Measurements from ENCODE around the gene ZNF536. TPM values are rescaled to one million over a fixed set of nuclear protein-coding genes. Genes with fewer than 3 reads are reported as not detected.

ZNF536 gene
- polyA plus RNA-seq, 1 of the 3 experiments (the other 2 are of a cell fraction), result 0.41 TPM

DNA sequence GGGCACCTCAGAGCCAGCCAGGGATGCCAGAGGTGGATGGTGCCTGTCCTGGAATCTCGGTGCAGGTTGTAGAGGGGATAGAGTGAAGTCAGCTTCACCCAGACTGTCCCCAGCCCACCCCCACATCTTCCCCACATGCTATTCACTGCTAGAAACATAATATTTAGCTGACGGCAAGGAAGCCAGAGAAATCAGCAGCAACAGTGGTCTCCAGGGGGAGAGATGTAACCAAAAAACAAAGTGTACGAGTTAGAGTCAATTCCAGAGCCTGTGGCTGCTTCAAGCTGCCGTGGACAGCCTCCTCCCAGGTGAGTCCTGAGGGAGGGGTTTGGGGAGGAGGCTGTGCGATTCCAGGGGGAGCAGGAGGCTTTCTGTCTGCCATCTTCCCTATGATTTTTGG is 97.6 kb downstream of the ZNF536 start:
- Histone ChIP-seq H3K4me1 (ENCODE audit: control insufficient read depth in 1 of 2, insufficient read depth in 2 of 2, low read depth in 1 of 2, low read length in 1 of 2) (no peaks in the 10 kb centered on the region), H3K9me2 (no peaks in the 10 kb centered on the region), H3K9me3 (no peaks in the 10 kb centered on the region), H3K9ac (no peak overlapping the region), H2AFZ (ENCODE audit: low read depth) (no peak overlapping the region), H3K36me3 (replicated peaks in 1 of 2; ENCODE audit: control insufficient read depth in 1 of 2, insufficient read depth in 2 of 2, low read length in 1 of 2) (no peaks in the 10 kb centered on the region), H3K27ac (ENCODE audit: low read depth in 2 of 2, low read length in 1 of 2) (no peak overlapping the region), H4K20me1 (ENCODE audit: insufficient read depth) (no peaks in the 10 kb centered on the region), H3K4me2 (no peak overlapping the region), H3K27me3 (ENCODE audit: insufficient read depth) (no peaks in the 10 kb centered on the region), H3K79me2 (ENCODE audit: insufficient read depth) (no peaks in the 10 kb centered on the region), H3F3A (replicated peaks; ENCODE audit: insufficient read depth) (no peaks in the 10 kb centered on the region), H3K4me3 (ENCODE audit: low read depth in 2 of 2, low read length in 1 of 2) (no peak overlapping the region)
- 16% methylated on average over 5 of the region's 5 CpGs for WGBS (ENCODE audit: low lambda C conversion rate)
- no peak for TF ChIP-seq FOXJ3 (CRISPR knock-in tag; IDR thresholded peaks at IDR 0.05)
- TF ChIP-seq, protein P1, sequence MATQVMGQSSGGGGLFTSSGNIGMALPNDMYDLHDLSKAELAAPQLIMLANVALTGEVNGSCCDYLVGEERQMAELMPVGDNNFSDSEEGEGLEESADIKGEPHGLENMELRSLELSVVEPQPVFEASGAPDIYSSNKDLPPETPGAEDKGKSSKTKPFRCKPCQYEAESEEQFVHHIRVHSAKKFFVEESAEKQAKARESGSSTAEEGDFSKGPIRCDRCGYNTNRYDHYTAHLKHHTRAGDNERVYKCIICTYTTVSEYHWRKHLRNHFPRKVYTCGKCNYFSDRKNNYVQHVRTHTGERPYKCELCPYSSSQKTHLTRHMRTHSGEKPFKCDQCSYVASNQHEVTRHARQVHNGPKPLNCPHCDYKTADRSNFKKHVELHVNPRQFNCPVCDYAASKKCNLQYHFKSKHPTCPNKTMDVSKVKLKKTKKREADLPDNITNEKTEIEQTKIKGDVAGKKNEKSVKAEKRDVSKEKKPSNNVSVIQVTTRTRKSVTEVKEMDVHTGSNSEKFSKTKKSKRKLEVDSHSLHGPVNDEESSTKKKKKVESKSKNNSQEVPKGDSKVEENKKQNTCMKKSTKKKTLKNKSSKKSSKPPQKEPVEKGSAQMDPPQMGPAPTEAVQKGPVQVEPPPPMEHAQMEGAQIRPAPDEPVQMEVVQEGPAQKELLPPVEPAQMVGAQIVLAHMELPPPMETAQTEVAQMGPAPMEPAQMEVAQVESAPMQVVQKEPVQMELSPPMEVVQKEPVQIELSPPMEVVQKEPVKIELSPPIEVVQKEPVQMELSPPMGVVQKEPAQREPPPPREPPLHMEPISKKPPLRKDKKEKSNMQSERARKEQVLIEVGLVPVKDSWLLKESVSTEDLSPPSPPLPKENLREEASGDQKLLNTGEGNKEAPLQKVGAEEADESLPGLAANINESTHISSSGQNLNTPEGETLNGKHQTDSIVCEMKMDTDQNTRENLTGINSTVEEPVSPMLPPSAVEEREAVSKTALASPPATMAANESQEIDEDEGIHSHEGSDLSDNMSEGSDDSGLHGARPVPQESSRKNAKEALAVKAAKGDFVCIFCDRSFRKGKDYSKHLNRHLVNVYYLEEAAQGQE (IDR thresholded peaks at IDR 0.05; ENCODE audit: low read depth, low read length), result no peak
- no peak for TF ChIP-seq MEF2A (IDR thresholded peaks at IDR 0.05; ENCODE audit: borderline replicate concordance, low read depth)
- no peak for TF ChIP-seq EZH2phosphoT487 (IDR thresholded peaks at IDR 0.05; ENCODE audit: borderline replicate concordance, low read depth)
- TF ChIP-seq POLR2AphosphoS5 (IDR thresholded peaks at IDR 0.05; ENCODE audit: low read depth, low read length), result no peak
- no peak for TF ChIP-seq NRF1 (IDR thresholded peaks at IDR 0.05; ENCODE audit: low read depth, low read length)
- TF ChIP-seq SIN3A (IDR thresholded peaks at IDR 0.05; ENCODE audit: borderline replicate concordance, low read depth, low read length), result no peak
- no peak for TF ChIP-seq CHD2 (IDR thresholded peaks at IDR 0.05; ENCODE audit: low read length, partially characterized antibody)
- TF ChIP-seq JUND (IDR thresholded peaks at IDR 0.05), result no peak
- TF ChIP-seq, protein P2, sequence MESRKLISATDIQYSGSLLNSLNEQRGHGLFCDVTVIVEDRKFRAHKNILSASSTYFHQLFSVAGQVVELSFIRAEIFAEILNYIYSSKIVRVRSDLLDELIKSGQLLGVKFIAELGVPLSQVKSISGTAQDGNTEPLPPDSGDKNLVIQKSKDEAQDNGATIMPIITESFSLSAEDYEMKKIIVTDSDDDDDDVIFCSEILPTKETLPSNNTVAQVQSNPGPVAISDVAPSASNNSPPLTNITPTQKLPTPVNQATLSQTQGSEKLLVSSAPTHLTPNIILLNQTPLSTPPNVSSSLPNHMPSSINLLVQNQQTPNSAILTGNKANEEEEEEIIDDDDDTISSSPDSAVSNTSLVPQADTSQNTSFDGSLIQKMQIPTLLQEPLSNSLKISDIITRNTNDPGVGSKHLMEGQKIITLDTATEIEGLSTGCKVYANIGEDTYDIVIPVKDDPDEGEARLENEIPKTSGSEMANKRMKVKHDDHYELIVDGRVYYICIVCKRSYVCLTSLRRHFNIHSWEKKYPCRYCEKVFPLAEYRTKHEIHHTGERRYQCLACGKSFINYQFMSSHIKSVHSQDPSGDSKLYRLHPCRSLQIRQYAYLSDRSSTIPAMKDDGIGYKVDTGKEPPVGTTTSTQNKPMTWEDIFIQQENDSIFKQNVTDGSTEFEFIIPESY (IDR thresholded peaks at IDR 0.05; ENCODE audit: borderline replicate concordance, low read depth), result no peak
- no peak for TF ChIP-seq RAD21 (IDR thresholded peaks at IDR 0.05; ENCODE audit: low read length)
- TF ChIP-seq SMC3 (IDR thresholded peaks at IDR 0.05; ENCODE audit: low read depth, low read length), result no peak
- TF ChIP-seq FOSL2 (IDR thresholded peaks at IDR 0.05; ENCODE audit: borderline replicate concordance, low read depth), result no peak
- no peak for TF ChIP-seq TAF1 (IDR thresholded peaks at IDR 0.05; ENCODE audit: borderline replicate concordance, low read depth, low read length)
- TF ChIP-seq, protein P3, sequence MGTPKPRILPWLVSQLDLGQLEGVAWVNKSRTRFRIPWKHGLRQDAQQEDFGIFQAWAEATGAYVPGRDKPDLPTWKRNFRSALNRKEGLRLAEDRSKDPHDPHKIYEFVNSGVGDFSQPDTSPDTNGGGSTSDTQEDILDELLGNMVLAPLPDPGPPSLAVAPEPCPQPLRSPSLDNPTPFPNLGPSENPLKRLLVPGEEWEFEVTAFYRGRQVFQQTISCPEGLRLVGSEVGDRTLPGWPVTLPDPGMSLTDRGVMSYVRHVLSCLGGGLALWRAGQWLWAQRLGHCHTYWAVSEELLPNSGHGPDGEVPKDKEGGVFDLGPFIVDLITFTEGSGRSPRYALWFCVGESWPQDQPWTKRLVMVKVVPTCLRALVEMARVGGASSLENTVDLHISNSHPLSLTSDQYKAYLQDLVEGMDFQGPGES (IDR thresholded peaks at IDR 0.05; ENCODE audit: low read depth, low read length), result no peak
- TF ChIP-seq, protein P4, sequence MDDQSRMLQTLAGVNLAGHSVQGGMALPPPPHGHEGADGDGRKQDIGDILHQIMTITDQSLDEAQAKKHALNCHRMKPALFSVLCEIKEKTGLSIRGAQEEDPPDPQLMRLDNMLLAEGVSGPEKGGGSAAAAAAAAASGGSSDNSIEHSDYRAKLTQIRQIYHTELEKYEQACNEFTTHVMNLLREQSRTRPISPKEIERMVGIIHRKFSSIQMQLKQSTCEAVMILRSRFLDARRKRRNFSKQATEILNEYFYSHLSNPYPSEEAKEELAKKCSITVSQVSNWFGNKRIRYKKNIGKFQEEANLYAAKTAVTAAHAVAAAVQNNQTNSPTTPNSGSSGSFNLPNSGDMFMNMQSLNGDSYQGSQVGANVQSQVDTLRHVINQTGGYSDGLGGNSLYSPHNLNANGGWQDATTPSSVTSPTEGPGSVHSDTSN (IDR thresholded peaks at IDR 0.05), result no peak
- TF ChIP-seq, protein P5, sequence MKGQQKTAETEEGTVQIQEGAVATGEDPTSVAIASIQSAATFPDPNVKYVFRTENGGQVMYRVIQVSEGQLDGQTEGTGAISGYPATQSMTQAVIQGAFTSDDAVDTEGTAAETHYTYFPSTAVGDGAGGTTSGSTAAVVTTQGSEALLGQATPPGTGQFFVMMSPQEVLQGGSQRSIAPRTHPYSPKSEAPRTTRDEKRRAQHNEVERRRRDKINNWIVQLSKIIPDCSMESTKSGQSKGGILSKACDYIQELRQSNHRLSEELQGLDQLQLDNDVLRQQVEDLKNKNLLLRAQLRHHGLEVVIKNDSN (IDR thresholded peaks at IDR 0.05; ENCODE audit: borderline replicate concordance, low read depth), result no peak
- no peak for TF ChIP-seq TCF12 (IDR thresholded peaks at IDR 0.05)
- no peak for DNase-seq
- ChIA-PET POLR2A (interaction anchor here (0.6 kb wide), 1 partner anchor 86 kb away, joined by 4 read pairs; no protein-coding TSS in a partner anchor), CTCF (no interaction called here)
